CD4-positive, alpha-beta T cell (primary cell): ENCODE measurements around the gene ZNF761. TPM values are rescaled to one million over a fixed set of nuclear protein-coding genes. Genes with fewer than 3 reads are reported as not detected.
"Not testable (repeated sequence)": the region's sequence is repeated elsewhere in the genome, so short reads cannot be mapped to it uniquely, and the experiment has no call there.

ENCODE experiments used
- ATAC-seq: fragments of 200-7000 bp; cut with Tn5 transposase; one replicate; pipeline ENCODE4 v1.10.0; 2022; ENCODE audit warnings: mild to moderate bottlenecking; ENCODE audit not compliant: poor library complexity
- CTCF ChIA-PET: fragments of 350-600 bp; sonication (Branson Sonifier 250); formaldehyde crosslinking; loops from one replicate; lab custom pipeline; 2021; ENCODE audit warnings: antibody characterized with exemption, inconsistent platforms; lab: Charles Lee
- POLR2A ChIA-PET: fragments of 350-600 bp; sonication (Branson Sonifier 250); formaldehyde crosslinking; loops from one replicate; lab custom pipeline; 2021; ENCODE audit warnings: antibody characterized with exemption, inconsistent platforms; lab: Charles Lee
- DNase-seq, 14 experiments: peaks; one replicate each; pipeline ENCODE4 v3.0.0-alpha.2; 2013 to 2020; ENCODE audit warnings: mixed read lengths in 2 of 14
- H3K27ac ChIP-seq, 2 donors: one replicate each; pipeline versions ENCODE4 v1.5.1 to v1.7.0; 2013; ENCODE audit warnings: low read length in 2 of 2, low read depth in 1 of 2, mild to moderate bottlenecking in 1 of 2
- H3K27me3 ChIP-seq, 2 experiments: 1 replicate in 1 of 2; 2 replicates in 1 of 2; pipeline versions ENCODE4 v1.6.1 to v1.7.0; 2013; ENCODE audit warnings: low read length in 2 of 2, control low read depth in 1 of 2, mild to moderate bottlenecking in 1 of 2, moderate library complexity in 1 of 2; ENCODE audit not compliant: insufficient read depth in 2 of 2, control insufficient read depth in 1 of 2
- H3K36me3 ChIP-seq: one replicate; pipeline ENCODE4 v1.6.1; 2013; ENCODE audit warnings: low read length, control low read depth; ENCODE audit not compliant: insufficient read depth
- H3K4me1 ChIP-seq: one replicate; pipeline ENCODE4 v1.6.1; 2013; ENCODE audit warnings: low read length, control low read depth; ENCODE audit not compliant: insufficient read depth
- H3K4me3 ChIP-seq: one replicate; pipeline ENCODE4 v1.5.1; 2013; ENCODE audit warnings: mild to moderate bottlenecking, low read length, moderate library complexity
- H3K9me3 ChIP-seq, 2 experiments: 1 replicate in 1 of 2; 2 replicates in 1 of 2; pipeline versions ENCODE4 v1.6.1 to v1.7.0; 2013; ENCODE audit warnings: low read length in 2 of 2, mild to moderate bottlenecking in 2 of 2, control low read depth in 1 of 2, moderate library complexity in 1 of 2; ENCODE audit not compliant: control insufficient read depth in 1 of 2, insufficient read depth in 1 of 2
- H3K27ac Mint-ChIP-seq: one replicate; pipeline ENCODE4 v1.8.0; 2020; ENCODE audit warnings: mixed read lengths
- H3K27me3 Mint-ChIP-seq: one replicate; pipeline ENCODE4 v1.8.0; 2021; ENCODE audit warnings: mixed read lengths
- H3K36me3 Mint-ChIP-seq: one replicate; pipeline ENCODE4 v1.8.0; 2021; ENCODE audit warnings: low read depth, mixed read lengths
- H3K4me1 Mint-ChIP-seq: one replicate; pipeline ENCODE4 v1.8.0; 2021; ENCODE audit warnings: low read depth, mixed read lengths
- H3K4me3 Mint-ChIP-seq: one replicate; pipeline ENCODE4 v1.8.0; 2020; ENCODE audit warnings: mild to moderate bottlenecking, mixed read lengths
- H3K9me3 Mint-ChIP-seq: one replicate; pipeline ENCODE4 v1.8.0; 2020; ENCODE audit warnings: mixed read lengths
- intact Hi-C, 2 experiments: fragments of 100-400 bp; cut with DNase I in 1 of 2; cut with micrococcal nuclease in 1 of 2; formaldehyde crosslinking; loops; one replicate each; pipeline versions ENCODE4 v1.15.1 to v1.9.0; 2023 to 2025; cut with DNase I, micrococcal nuclease
- total RNA-seq, 174 experiments: library from RNA in 2 of 174; stranded (reverse) in 2 of 174; gene quantifications; one replicate each; pipeline ENCODE4 v1.2.3 and lab custom pipeline; 2021 to 2026
- TF ChIP-seq, protein P1 (sequence below): fragments of 200-600 bp; IDR thresholded peaks from one replicate; pipeline ENCODE4 v1.8.0; 2022; ENCODE audit warnings: antibody characterized with exemption, mild to moderate bottlenecking

Gene ZNF761
- total RNA-seq, 2 experiments from 2014 or later = 4.5 to 5.6 TPM

DNA sequence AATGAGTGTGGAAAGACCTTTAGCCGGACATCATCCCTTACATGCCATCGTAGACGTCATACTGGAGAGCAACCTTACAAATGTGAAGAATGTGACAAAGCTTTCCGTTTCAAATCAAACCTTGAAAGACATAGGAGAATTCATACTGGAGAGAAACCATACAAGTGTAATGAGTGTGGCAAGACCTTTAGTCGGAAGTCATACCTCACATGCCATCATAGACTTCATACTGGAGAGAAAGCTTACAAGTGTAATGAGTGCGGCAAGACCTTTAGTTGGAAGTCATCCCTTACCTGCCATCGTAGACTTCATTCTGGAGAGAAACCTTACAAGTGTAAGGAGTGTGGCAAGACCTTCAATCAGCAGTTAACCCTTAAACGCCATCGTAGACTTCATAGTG, 24.0 kb downstream of the ZNF761 start:
- peaks cover 49 to 88% of the 10 kb centered on the region in 2 experiments for H3K9me3 ChIP-seq
- intact Hi-C loops = no loop called here
- H3K27me3 ChIP-seq = no peaks in the 10 kb centered on the region
- ChIA-PET CTCF (no interaction called here), POLR2A (no interaction called here)
- no peak overlapping the region for H3K27ac ChIP-seq
- ATAC-seq (no peak), DNase-seq (no peak)
- Mint-ChIP-seq H3K36me3 (peaks cover 89% of the 10 kb centered on the region), H3K27ac (no peak overlapping the region), H3K4me3 (no peak overlapping the region), H3K27me3 (no peaks in the 10 kb centered on the region), H3K9me3 (peaks cover 29% of the 10 kb centered on the region), H3K4me1 (no peaks in the 10 kb centered on the region)
- H3K36me3 ChIP-seq = peaks cover 43% of the 10 kb centered on the region
- H3K4me1 ChIP-seq = no peaks in the 10 kb centered on the region
- H3K4me3 ChIP-seq = no peak overlapping the region
- TF ChIP-seq, protein P1, sequence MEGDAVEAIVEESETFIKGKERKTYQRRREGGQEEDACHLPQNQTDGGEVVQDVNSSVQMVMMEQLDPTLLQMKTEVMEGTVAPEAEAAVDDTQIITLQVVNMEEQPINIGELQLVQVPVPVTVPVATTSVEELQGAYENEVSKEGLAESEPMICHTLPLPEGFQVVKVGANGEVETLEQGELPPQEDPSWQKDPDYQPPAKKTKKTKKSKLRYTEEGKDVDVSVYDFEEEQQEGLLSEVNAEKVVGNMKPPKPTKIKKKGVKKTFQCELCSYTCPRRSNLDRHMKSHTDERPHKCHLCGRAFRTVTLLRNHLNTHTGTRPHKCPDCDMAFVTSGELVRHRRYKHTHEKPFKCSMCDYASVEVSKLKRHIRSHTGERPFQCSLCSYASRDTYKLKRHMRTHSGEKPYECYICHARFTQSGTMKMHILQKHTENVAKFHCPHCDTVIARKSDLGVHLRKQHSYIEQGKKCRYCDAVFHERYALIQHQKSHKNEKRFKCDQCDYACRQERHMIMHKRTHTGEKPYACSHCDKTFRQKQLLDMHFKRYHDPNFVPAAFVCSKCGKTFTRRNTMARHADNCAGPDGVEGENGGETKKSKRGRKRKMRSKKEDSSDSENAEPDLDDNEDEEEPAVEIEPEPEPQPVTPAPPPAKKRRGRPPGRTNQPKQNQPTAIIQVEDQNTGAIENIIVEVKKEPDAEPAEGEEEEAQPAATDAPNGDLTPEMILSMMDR = no peak

DNA sequence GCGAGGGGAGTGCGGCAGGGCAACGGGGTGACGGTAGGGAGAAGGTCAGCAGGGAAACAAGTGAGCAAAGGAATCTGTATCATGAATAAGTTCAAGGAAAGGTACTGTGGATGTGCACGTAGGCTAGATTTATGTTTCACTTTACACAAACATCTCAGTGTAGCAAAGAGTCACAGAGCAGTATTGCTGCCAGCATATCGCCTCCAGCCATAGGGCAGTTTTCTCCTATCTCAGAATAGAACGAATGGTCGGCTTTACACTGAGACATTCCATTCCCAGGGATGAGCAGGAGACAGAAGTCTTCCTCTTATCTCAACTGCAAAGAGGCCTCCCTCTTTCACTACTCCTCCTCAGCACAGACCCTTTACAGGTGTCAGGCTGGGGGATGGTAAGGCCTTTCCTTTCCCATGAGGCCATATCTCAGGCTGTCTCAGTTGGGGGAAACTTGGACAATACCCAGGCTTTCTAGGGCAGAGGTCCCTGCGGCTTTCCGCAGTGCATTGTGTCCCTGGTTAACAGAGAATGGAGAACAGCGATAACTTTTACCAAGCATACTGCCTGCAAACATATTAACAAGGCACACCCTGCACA, 28.4 kb downstream of the ZNF761 start:
- CTCF ChIA-PET = not testable (repeated sequence)
- peaks cover 64% of the 10 kb centered on the region for H3K36me3 Mint-ChIP-seq

DNA sequence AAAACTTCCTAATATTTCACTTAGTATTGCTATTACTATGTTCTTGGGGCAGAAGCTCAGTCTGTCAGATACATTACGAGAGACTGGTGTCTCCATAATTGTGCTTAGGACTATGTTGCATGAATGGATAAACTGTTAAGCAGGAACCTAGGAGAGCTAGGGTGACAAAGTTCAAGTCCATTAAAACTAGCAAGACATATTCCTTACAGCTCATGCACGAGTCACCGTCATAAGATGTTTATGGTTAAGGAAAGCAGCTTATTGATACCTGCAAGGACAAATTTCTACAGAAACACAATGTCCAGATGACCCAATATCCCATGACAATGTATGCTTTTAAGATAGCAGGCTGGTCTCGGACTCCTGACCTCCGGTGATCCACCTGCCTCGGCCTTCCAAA, 30.1 kb downstream of the ZNF761 start:
- Mint-ChIP-seq H3K4me3 (no peak overlapping the region), H3K9me3 (peaks cover 29% of the 10 kb centered on the region), H3K27ac (no peak overlapping the region), H3K36me3 (peaks cover 48% of the 10 kb centered on the region), H3K27me3 (peaks cover 19% of the 10 kb centered on the region), H3K4me1 (peaks cover 5% of the 10 kb centered on the region)
- DNase-seq (no peak), ATAC-seq (no peak)
- Histone ChIP-seq H3K27me3 (peaks cover 0 to 5% of the 10 kb centered on the region in 2 experiments), H3K27ac (no peak overlapping the region), H3K36me3 (no peaks in the 10 kb centered on the region), H3K4me1 (peaks cover 4% of the 10 kb centered on the region), H3K4me3 (no peak overlapping the region), H3K9me3 (peaks cover 40 to 50% of the 10 kb centered on the region in 2 experiments)
- ChIA-PET CTCF (interaction anchor here (0.5 kb wide), 1 partner anchor 1272 kb away, joined by 3 read pairs; the partner anchor contains the start of gene PPP2R1A), POLR2A (no interaction called here)
- intact Hi-C loops = no loop called here
- TF ChIP-seq, protein P1 = no peak

More for the DNA sequence above, 28.4 kb downstream of the ZNF761 start:
- DNase-seq, H3K27me3 ChIP-seq, H3K36me3 ChIP-seq, H3K4me1 ChIP-seq, intact Hi-C loops, H3K27ac ChIP-seq, H3K4me1 Mint-ChIP-seq, H3K27ac Mint-ChIP-seq, H3K4me3 ChIP-seq, POLR2A ChIA-PET, ATAC-seq, H3K4me3 Mint-ChIP-seq: not testable (repeated sequence)
- H3K9me3 ChIP-seq = peaks cover 50 to 57% of the 10 kb centered on the region in 2 experiments
- peaks cover 19% of the 10 kb centered on the region for H3K27me3 Mint-ChIP-seq
- H3K9me3 Mint-ChIP-seq = peaks cover 43% of the 10 kb centered on the region

DNA sequence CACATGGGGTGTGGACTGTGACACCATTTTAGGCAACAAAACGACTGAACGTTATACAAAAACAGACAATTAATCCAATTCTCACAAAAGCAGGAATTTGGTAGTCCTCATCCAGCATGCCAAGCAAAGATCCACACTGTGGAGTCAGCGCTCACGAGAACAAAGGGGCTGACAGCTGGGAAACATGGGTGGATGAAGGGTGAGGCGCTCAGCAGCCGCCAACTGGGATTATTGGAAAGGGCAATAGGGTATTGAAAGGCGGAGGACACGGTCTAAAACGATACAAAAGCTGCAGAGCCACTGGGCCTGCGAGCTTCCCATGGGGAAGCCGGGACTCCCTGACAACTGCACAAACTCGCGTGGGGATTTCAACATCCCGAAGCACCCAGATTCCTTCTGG, 31.1 kb downstream of the ZNF761 start:
- Mint-ChIP-seq H3K4me1 (peaks cover 13% of the 10 kb centered on the region), H3K4me3 (no peak overlapping the region), H3K27ac (no peak overlapping the region), H3K36me3 (peaks cover 47% of the 10 kb centered on the region), H3K27me3 (peaks cover 19% of the 10 kb centered on the region), H3K9me3 (peaks cover 25% of the 10 kb centered on the region)
- DNase-seq = no peak
- ChIA-PET POLR2A (no interaction called here), CTCF (no interaction called here)
- intact Hi-C loops = no loop called here
- H3K27me3 ChIP-seq = peaks cover 0 to 5% of the 10 kb centered on the region in 2 experiments
- ATAC-seq = no peak
- H3K9me3 ChIP-seq = peaks cover 31 to 50% of the 10 kb centered on the region in 2 experiments
- H3K4me1 ChIP-seq = peaks cover 8% of the 10 kb centered on the region
- no peak overlapping the region for H3K27ac ChIP-seq
- TF ChIP-seq, protein P1 = no peak
- no peaks in the 10 kb centered on the region for H3K36me3 ChIP-seq
- H3K4me3 ChIP-seq = no peak overlapping the region
